Upper lobe of right lung (tissue), 1 donor: ENCODE data around the gene FHIT. TPM values are rescaled to one million over a fixed set of nuclear protein-coding genes. Genes with fewer than 3 reads are reported as not detected.

Experiments
- ATAC-seq: fragments of 200-7000 bp; cut with Tn5 transposase; one replicate; pipeline ENCODE4 v1.9.1; 2020; ENCODE audit warnings: mild to moderate bottlenecking, moderate library complexity
- DNase-seq: peaks from one replicate; pipeline ENCODE4 v3.0.0-alpha.2; 2020
- H3K27ac ChIP-seq: fragments of 200-600 bp; one replicate; pipeline ENCODE4 v1.8.0; 2022
- H3K27me3 ChIP-seq: fragments of 200-600 bp; one replicate; pipeline ENCODE4 v1.8.0; 2022; ENCODE audit warnings: mild to moderate bottlenecking
- H3K36me3 ChIP-seq: fragments of 200-600 bp; one replicate; pipeline ENCODE4 v1.8.0; 2022
- H3K4me1 ChIP-seq: fragments of 200-600 bp; one replicate; pipeline ENCODE4 v1.8.0; 2022
- H3K4me3 ChIP-seq: fragments of 200-600 bp; one replicate; pipeline ENCODE4 v1.8.0; 2022; ENCODE audit warnings: mild to moderate bottlenecking
- H3K9me3 ChIP-seq: fragments of 200-600 bp; one replicate; pipeline ENCODE4 v1.8.0; 2022
- intact Hi-C: fragments of 100-400 bp; cut with DNase I; formaldehyde crosslinking; loops from one replicate; pipeline ENCODE4 v1.11.0; 2022
- microRNA-seq: library from miRNA; unstranded; fragments of <30 nt; microRNA quantifications from one replicate; pipeline ENCODE4 v1.2.0, GENCODE V29; 2020; ENCODE audit warnings: borderline microRNAs expressed
- total RNA-seq: library from RNA; stranded (reverse); fragmentation: NEBNext Ultra II Directional; extraction: Animal tissue kit (Norgen Biotek cat#: 25700); gene quantifications from one replicate; pipeline ENCODE4 v1.2.1, GENCODE V29; 2021
- TF ChIP-seq, protein P1 (sequence below): fragments of 200-600 bp; IDR thresholded peaks from one replicate; pipeline ENCODE4 v1.8.0; 2022; ENCODE audit warnings: antibody characterized with exemption
- donor health status: DM: no; HTN: yes; CAD: no; lungs with severe emphysema.

The FHIT gene
- total RNA-seq, 1 donor from 2014 or later, result 9.6 TPM

DNA sequence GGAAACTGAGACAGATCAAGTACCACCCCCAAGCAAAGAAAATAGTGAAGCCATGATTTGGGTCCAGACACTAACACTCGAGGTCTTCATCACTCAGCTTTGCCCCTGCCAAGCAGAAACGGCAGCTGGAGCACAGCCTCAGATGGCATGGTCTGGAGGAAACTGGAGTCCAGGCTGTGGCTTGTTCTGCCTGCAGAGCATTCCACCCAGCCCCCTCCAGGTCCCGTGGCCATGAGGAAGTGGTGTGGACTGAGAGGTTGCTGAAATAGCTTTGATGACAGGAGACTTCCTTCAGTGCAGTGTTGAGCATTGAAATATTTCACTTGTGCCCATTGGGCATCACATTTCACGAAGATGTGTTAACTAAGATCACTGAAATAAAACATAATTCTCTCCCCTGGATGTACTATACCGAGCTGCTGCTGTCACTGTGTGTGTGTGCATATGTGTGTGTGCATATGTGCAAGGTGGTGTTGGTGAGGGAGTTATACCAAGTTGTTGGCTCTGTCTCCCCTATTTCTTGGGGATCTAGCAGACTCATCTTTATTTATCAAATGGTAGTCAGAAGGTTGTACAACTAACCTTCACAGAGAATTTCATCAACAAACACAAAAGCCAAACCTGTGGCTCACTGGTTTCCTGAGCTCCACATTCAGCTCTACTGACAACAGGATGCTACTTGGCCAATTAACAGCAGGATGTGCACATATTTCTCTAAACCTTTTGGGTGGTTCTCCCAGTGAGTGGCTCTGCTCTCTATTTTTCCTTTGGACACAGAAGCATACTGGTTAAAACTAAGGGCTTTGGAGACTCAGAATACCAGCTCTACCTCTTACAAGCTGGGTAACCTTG is 1541.3 kb downstream of the FHIT start:
- Histone ChIP-seq H3K4me1 (no peaks in the 10 kb centered on the region), H3K27me3 (no peaks in the 10 kb centered on the region), H3K9me3 (no peaks in the 10 kb centered on the region), H3K4me3 (no peak overlapping the region), H3K27ac (no peak overlapping the region), H3K36me3 (no peaks in the 10 kb centered on the region)
- TF ChIP-seq, protein P1, sequence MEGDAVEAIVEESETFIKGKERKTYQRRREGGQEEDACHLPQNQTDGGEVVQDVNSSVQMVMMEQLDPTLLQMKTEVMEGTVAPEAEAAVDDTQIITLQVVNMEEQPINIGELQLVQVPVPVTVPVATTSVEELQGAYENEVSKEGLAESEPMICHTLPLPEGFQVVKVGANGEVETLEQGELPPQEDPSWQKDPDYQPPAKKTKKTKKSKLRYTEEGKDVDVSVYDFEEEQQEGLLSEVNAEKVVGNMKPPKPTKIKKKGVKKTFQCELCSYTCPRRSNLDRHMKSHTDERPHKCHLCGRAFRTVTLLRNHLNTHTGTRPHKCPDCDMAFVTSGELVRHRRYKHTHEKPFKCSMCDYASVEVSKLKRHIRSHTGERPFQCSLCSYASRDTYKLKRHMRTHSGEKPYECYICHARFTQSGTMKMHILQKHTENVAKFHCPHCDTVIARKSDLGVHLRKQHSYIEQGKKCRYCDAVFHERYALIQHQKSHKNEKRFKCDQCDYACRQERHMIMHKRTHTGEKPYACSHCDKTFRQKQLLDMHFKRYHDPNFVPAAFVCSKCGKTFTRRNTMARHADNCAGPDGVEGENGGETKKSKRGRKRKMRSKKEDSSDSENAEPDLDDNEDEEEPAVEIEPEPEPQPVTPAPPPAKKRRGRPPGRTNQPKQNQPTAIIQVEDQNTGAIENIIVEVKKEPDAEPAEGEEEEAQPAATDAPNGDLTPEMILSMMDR, result no peak
- DNase-seq (peak; percentile 80), ATAC-seq (peak; percentile 93)
- intact Hi-C loops, result no loop called here

DNA sequence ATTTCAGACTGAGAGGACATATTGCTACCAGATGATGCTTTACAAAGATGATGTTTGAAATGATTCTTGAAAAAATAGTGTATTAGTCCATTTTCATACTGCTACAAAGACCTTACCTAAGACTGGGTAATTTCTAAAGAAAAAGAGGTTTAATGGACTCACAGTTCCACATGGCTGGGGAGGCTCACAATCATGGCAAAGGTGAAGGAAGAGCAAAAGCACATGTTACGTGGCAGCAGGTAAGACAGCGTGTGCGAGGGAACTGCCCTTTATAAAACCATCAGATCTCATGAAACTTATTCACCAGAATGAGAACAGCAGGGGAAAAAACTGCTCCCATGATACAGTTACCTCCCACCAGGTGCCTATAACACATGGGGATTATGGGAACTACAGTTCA is 1543.0 kb downstream of the FHIT start:
- Histone ChIP-seq H3K4me3 (no peak overlapping the region), H3K4me1 (peaks cover 3% of the 10 kb centered on the region), H3K27ac (no peak overlapping the region), H3K9me3 (no peaks in the 10 kb centered on the region), H3K36me3 (no peaks in the 10 kb centered on the region), H3K27me3 (no peaks in the 10 kb centered on the region)
- no peak for ATAC-seq
- no peak for DNase-seq
- intact Hi-C loops, result no loop called here
- TF ChIP-seq, protein P1, result no peak

DNA sequence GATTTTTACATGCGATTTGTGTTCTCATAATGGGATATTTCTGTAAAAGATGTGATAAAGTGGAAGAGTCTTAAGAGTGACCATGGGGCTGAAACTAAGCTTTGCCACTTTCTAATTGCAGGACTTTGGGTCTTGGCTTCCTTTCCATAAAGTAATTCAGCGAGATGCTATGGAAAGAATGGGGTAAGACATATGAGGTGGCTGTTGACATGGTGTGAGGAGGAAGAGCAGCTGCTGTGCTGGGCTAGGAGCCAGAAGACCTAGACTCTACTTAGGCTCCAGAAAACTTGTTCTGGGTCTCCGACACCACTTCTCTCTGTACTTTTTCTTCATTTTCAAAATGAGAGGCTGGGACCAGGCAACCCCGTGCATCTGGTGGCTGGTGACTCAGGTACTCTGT is 1547.0 kb downstream of the FHIT start:
- TF ChIP-seq, protein P1, result no peak
- DNase-seq, result no peak
- no peak for ATAC-seq
- no peaks in the 10 kb centered on the region for H3K36me3 ChIP-seq
- H3K4me3 ChIP-seq, result no peak overlapping the region
- no peaks in the 10 kb centered on the region for H3K9me3 ChIP-seq
- no peaks in the 10 kb centered on the region for H3K27me3 ChIP-seq
- intact Hi-C loops, result no loop called here
- peaks cover 3% of the 10 kb centered on the region for H3K4me1 ChIP-seq
- no peak overlapping the region for H3K27ac ChIP-seq

DNA sequence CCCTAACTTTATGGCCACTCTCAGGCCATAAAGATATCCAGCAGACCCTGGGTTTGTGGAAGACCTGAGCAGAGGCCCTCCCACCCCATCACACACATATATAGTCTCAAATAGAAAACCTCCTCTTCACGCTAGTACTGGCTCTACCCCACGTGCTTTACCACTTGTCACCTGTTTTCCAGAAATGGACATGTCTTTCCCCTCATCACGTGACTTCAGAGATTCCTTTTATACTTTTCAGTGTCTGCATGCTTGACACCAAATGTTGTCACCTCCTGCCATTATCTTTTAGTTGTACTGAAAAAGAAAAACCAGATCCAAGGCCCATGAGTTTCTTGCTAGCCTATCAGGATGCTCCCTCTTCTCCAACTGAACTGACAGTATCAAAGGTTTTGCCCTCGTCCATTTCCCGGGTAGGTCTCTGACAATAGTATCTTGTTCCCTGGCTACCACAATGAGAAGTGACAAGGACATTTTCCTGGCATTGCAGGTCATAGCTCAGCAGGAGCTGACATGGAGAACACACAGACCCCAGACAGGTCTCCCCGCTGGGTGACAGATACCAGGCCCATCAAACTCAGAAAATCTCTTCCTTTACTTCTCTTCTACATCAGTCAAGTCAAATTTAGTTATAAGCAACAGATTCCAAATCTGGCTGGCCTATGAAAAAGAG is 1551.5 kb downstream of the FHIT start:
- H3K9me3 ChIP-seq, result no peaks in the 10 kb centered on the region
- H3K4me3 ChIP-seq, result no peak overlapping the region
- no peaks in the 10 kb centered on the region for H3K27me3 ChIP-seq
- intact Hi-C loops, result no loop called here
- H3K4me1 ChIP-seq, result peaks cover 3% of the 10 kb centered on the region
- ATAC-seq (no peak), DNase-seq (no peak)
- H3K27ac ChIP-seq, result no peak overlapping the region
- no peaks in the 10 kb centered on the region for H3K36me3 ChIP-seq
- TF ChIP-seq, protein P1, result no peak

Small RNAs within 50 kb of the gene (microRNA-seq; reads per million reads assigned to microRNA genes)
- not detected for gene MIR548BB
